SU-DHL-6 (cell line): ENCODE data around the gene FAM110A.

Source experiments
- CTCF ChIP-seq: fragments of 200-600 bp; sonication (generic); IDR thresholded peaks from one replicate; pipeline ENCODE4 v1.5.1; 2017; ENCODE audit warnings: antibody characterized with exemption, mild to moderate bottlenecking, low read length, moderate library complexity; ENCODE audit not compliant: insufficient read depth, poor library complexity, severe bottlenecking
- EZH2phosphoT487 ChIP-seq: fragments of 200-600 bp; sonication (generic), shearing (Covaris generic); conservative IDR thresholded peaks from 2 replicates; pipeline ENCODE4 v1.6.1; 2018; ENCODE audit warnings: mild to moderate bottlenecking, antibody characterized with exemption, low read length, moderate library complexity, mixed read lengths

GRCh38 chr20:823574-823902, 10.0 kb upstream of the FAM110A start:
- TF ChIP-seq CTCF (no peak), EZH2phosphoT487 (no peak)
